HG02571 (cell line): Measurements from ENCODE around the gene ETV6.

Source experiments
- ATAC-seq: cut with Tn5 transposase; IDR thresholded peaks from one replicate; pipeline ENCODE4 v1.9.1; 2021; ENCODE audit warnings: mild to moderate bottlenecking, moderate library complexity; ENCODE audit not compliant: unreplicated experiment

Gene ETV6

GRCh38 chr12:11821386-11822080, 172.1 kb downstream of the ETV6 start:
- ATAC-seq: no peak

- no peak for ATAC-seq
Observed at GRCh38 chr12:11822081-11822834, 172.8 kb downstream of the ETV6 start.

GRCh38 chr12:11823043-11823442, 173.6 kb downstream of the ETV6 start:
- ATAC-seq: no peak

GRCh38 chr12:11823593-11823992, 174.1 kb downstream of the ETV6 start:
- ATAC-seq: no peak

- ATAC-seq: no peak
Observed at GRCh38 chr12:11824069-11824468, 174.6 kb downstream of the ETV6 start.

GRCh38 chr12:11824736-11825135, 175.3 kb downstream of the ETV6 start:
- ATAC-seq: no peak

- ATAC-seq: no peak
Observed at GRCh38 chr12:11825278-11825677, 175.8 kb downstream of the ETV6 start.

GRCh38 chr12:11826574-11826973, 177.1 kb downstream of the ETV6 start:
- no peak for ATAC-seq

GRCh38 chr12:11827091-11828061, 177.9 kb downstream of the ETV6 start:
- no peak for ATAC-seq

- ATAC-seq: no peak
Observed at GRCh38 chr12:11829764-11830194, 180.3 kb downstream of the ETV6 start.

GRCh38 chr12:11830307-11830801, 180.9 kb downstream of the ETV6 start:
- no peak for ATAC-seq

GRCh38 chr12:11832093-11832492, 182.6 kb downstream of the ETV6 start:
- ATAC-seq: no peak

GRCh38 chr12:11833174-11833895, 183.9 kb downstream of the ETV6 start:
- no peak for ATAC-seq

- no peak for ATAC-seq
Observed at GRCh38 chr12:11834104-11834812, 184.8 kb downstream of the ETV6 start.

- ATAC-seq: no peak
Observed at GRCh38 chr12:11834931-11835330, 185.5 kb downstream of the ETV6 start.

- ATAC-seq: peak; percentile 92
Observed at GRCh38 chr12:11836282-11837151, 187.0 kb downstream of the ETV6 start.

GRCh38 chr12:11837216-11837934, 187.9 kb downstream of the ETV6 start:
- ATAC-seq: no peak

GRCh38 chr12:11838403-11838802, 188.9 kb downstream of the ETV6 start:
- no peak for ATAC-seq
